ENCODE data around the gene CLEC17A.

CLEC17A gene

DNA sequence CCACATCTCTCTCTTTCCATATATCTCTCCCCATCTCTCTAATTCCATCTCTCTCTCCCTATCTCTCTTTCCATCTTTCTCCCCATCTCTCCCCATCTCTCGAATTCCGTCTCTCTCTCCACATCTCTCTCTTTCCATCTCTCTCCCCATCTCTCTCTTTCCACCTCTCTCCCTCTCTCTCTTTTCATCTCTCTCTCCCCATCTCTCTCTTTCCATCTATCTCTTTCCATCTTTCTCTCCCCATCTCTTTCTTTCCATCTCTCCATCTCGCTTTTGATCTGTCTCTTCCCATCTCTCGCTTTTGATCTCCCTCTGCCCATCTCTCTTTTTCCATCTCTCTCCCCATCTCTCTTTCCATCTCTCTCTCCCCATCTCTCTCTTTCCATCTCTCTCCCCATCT lies 66.1 kb downstream of the CLEC17A start:
- Histone ChIP-seq H3K4me3 (ENCODE audit: low read depth, low read length) (no peak overlapping the region), H3K9me3 (ENCODE audit: control insufficient read depth, insufficient read depth, low read depth, low read length) (no peaks in the 10 kb centered on the region), H3K27ac (ENCODE audit: extremely low read depth, low read depth, low read length) (no peak overlapping the region), H3K4me1 (ENCODE audit: control insufficient read depth, insufficient read depth, low read length) (no peaks in the 10 kb centered on the region), H3K36me3 (ENCODE audit: control insufficient read depth in 2 of 2, insufficient read depth in 1 of 2, low read length in 2 of 2) (no peaks in the 10 kb centered on the region)
- ChIA-PET CTCF (no interaction called here), POLR2A (no interaction called here)
- TF ChIP-seq IKZF3 (tag by site-specific recombination; IDR thresholded peaks at IDR 0.05) (no peak), OVOL3 (tag by site-specific recombination; IDR thresholded peaks at IDR 0.05) (no peak), ZNF596 (tag by site-specific recombination; IDR thresholded peaks at IDR 0.05) (peak; percentile 94), KLF9 (tag by site-specific recombination; IDR thresholded peaks at IDR 0.05; ENCODE audit: low read depth) (no peak), ZNF366 (tag by site-specific recombination; conservative IDR thresholded peaks at IDR 0.05) (peak; percentile 81), HOXD13 (CRISPR knock-in tag; IDR thresholded peaks at IDR 0.05; ENCODE audit: borderline replicate concordance) (no peak), ZNF776 (tag by site-specific recombination; IDR thresholded peaks at IDR 0.05; ENCODE audit: borderline replicate concordance) (0 out of 2 replicates have a peak, but pooled peaks have one; percentile 36), ZNF843 (tag by site-specific recombination; IDR thresholded peaks at IDR 0.05) (no peak), ZNF37A (tag by site-specific recombination; IDR thresholded peaks at IDR 0.05) (no peak)
- TF ChIP-seq, protein P1, sequence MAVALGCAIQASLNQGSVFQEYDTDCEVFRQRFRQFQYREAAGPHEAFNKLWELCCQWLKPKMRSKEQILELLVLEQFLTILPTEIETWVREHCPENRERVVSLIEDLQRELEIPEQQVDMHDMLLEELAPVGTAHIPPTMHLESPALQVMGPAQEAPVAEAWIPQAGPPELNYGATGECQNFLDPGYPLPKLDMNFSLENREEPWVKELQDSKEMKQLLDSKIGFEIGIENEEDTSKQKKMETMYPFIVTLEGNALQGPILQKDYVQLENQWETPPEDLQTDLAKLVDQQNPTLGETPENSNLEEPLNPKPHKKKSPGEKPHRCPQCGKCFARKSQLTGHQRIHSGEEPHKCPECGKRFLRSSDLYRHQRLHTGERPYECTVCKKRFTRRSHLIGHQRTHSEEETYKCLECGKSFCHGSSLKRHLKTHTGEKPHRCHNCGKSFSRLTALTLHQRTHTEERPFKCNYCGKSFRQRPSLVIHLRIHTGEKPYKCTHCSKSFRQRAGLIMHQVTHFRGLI (tag by site-specific recombination; IDR thresholded peaks at IDR 0.05), result no peak
- TF ChIP-seq, protein P2, sequence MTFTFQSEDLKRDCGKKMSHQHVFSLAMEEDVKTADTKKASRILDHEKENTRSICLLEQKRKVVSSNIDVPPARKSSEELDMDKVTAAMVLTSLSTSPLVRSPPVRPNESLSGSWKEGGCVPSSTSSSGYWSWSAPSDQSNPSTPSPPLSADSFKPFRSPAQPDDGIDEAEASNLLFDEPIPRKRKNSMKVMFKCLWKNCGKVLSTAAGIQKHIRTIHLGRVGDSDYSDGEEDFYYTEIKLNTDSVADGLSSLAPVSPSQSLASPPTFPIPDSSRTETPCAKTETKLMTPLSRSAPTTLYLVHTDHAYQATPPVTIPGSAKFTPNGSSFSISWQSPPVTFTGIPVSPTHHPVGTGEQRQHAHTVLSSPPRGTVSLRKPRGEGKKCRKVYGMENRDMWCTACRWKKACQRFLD (tag by site-specific recombination; IDR thresholded peaks at IDR 0.05), result no peak
- TF ChIP-seq, protein P3, sequence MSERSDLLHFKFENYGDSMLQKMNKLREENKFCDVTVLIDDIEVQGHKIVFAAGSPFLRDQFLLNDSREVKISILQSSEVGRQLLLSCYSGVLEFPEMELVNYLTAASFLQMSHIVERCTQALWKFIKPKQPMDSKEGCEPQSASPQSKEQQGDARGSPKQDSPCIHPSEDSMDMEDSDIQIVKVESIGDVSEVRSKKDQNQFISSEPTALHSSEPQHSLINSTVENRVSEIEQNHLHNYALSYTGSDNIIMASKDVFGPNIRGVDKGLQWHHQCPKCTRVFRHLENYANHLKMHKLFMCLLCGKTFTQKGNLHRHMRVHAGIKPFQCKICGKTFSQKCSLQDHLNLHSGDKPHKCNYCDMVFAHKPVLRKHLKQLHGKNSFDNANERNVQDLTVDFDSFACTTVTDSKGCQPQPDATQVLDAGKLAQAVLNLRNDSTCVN (tag by site-specific recombination; optimal IDR thresholded peaks at IDR 0.05), result no peak
- TF ChIP-seq, protein P4, sequence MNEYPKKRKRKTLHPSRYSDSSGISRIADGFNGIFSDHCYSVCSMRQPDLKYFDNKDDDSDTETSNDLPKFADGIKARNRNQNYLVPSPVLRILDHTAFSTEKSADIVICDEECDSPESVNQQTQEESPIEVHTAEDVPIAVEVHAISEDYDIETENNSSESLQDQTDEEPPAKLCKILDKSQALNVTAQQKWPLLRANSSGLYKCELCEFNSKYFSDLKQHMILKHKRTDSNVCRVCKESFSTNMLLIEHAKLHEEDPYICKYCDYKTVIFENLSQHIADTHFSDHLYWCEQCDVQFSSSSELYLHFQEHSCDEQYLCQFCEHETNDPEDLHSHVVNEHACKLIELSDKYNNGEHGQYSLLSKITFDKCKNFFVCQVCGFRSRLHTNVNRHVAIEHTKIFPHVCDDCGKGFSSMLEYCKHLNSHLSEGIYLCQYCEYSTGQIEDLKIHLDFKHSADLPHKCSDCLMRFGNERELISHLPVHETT (tag by site-specific recombination; IDR thresholded peaks at IDR 0.05), result no peak

DNA sequence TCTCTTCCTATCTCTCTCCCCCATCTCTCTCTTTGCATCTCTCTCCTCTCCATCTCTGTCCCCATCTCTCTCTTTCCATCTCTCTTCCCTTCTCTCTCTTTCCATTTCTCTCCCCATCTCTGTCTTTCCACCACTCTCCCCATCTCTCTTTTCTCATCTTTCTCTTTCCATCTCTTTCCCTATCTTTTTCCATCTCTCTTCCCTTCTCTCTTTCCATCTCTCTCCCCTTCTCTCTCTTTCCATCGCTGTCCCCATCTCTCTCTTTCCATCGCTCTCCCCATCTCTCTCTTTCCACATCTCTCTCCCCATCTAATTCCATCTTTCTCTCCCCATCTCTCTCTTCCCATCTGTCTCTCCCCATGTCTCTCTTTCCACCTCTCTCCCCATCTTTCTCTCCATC lies 67.3 kb downstream of the CLEC17A start:
- Histone ChIP-seq H3K4me1 (ENCODE audit: control insufficient read depth, insufficient read depth, low read length) (no peaks in the 10 kb centered on the region), H3K27ac (ENCODE audit: extremely low read depth, low read depth, low read length) (no peak overlapping the region), H3K36me3 (ENCODE audit: control insufficient read depth in 2 of 2, insufficient read depth in 1 of 2, low read length in 2 of 2) (no peaks in the 10 kb centered on the region), H3K9me3 (ENCODE audit: control insufficient read depth, insufficient read depth, low read depth, low read length) (no peaks in the 10 kb centered on the region), H3K4me3 (ENCODE audit: low read depth, low read length) (no peak overlapping the region)
- POLR2A ChIA-PET, result no interaction called here
- TF ChIP-seq, protein P5, sequence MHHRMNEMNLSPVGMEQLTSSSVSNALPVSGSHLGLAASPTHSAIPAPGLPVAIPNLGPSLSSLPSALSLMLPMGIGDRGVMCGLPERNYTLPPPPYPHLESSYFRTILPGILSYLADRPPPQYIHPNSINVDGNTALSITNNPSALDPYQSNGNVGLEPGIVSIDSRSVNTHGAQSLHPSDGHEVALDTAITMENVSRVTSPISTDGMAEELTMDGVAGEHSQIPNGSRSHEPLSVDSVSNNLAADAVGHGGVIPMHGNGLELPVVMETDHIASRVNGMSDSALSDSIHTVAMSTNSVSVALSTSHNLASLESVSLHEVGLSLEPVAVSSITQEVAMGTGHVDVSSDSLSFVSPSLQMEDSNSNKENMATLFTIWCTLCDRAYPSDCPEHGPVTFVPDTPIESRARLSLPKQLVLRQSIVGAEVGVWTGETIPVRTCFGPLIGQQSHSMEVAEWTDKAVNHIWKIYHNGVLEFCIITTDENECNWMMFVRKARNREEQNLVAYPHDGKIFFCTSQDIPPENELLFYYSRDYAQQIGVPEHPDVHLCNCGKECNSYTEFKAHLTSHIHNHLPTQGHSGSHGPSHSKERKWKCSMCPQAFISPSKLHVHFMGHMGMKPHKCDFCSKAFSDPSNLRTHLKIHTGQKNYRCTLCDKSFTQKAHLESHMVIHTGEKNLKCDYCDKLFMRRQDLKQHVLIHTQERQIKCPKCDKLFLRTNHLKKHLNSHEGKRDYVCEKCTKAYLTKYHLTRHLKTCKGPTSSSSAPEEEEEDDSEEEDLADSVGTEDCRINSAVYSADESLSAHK (tag by site-specific recombination; IDR thresholded peaks at IDR 0.05), result no peak
- TF ChIP-seq ZNF701 (tag by site-specific recombination; IDR thresholded peaks at IDR 0.05) (0 out of 2 replicates have a peak, but pooled peaks have one; percentile 10), ZNF571 (tag by site-specific recombination; IDR thresholded peaks at IDR 0.05) (no peak), SP7 (tag by site-specific recombination; IDR thresholded peaks at IDR 0.05) (no peak), ZNF596 (tag by site-specific recombination; IDR thresholded peaks at IDR 0.05) (peak; percentile 92), PRDM1 (tag by site-specific recombination; IDR thresholded peaks at IDR 0.05) (peak; percentile 59), REPIN1 (tag by site-specific recombination; IDR thresholded peaks at IDR 0.05; ENCODE audit: low read depth) (no peak), ZNF366 (tag by site-specific recombination; conservative IDR thresholded peaks at IDR 0.05) (peak; percentile 56; the same call in 1 of the 2 replicates)
- CTCF ChIA-PET, result no interaction called here
